HG02763 (cell line): Measurements from ENCODE around the gene EEF1G.
"Not testable (repeated sequence)": the region's sequence is repeated elsewhere in the genome, so short reads cannot be mapped to it uniquely, and the experiment has no call there.

Experiments used
- ATAC-seq: cut with Tn5 transposase; IDR thresholded peaks from one replicate; pipeline ENCODE4 v1.9.1; 2021; ENCODE audit warnings: mild to moderate bottlenecking, moderate library complexity; ENCODE audit not compliant: unreplicated experiment

Gene EEF1G

GRCh38 chr11:62578541-62578940 is 4.8 kb upstream of the EEF1G start:
- ATAC-seq = no peak

DNA sequence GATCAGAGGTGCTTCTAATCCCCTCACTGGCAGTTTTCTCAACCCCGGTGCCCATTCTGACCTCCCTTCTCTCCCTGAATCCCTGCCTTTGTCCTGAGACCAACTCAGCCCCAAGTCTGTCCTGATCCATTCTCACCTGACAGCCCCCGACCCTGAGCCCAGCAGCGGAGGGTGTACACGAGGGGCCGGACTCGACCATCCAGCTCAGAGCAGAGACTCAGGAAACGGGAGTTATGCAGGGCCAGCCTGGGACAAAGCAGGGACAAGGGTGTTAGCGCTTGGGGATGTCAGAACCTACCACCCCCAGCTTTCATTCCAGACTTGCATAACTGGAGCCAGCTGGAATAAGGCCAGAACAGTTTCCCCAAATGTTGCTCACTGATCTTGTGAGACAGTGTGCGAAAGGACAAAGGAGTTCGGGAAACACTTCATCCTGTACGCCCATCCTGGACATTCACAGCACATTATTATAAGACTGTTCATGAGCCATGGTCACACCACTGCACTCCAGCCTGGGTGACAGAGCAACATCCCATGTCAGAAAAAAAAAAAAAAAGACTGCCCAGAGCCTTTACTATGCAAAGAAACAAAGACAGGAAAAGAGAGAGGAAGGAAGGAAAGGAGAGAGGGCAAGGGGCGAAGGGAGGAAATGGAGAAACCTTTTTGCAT is 3.5 kb upstream of the EEF1G start:
- no peak for ATAC-seq

- no peak for ATAC-seq
These were observed 2.1 kb upstream of the EEF1G start for GRCh38 chr11:62575837-62576236.

DNA sequence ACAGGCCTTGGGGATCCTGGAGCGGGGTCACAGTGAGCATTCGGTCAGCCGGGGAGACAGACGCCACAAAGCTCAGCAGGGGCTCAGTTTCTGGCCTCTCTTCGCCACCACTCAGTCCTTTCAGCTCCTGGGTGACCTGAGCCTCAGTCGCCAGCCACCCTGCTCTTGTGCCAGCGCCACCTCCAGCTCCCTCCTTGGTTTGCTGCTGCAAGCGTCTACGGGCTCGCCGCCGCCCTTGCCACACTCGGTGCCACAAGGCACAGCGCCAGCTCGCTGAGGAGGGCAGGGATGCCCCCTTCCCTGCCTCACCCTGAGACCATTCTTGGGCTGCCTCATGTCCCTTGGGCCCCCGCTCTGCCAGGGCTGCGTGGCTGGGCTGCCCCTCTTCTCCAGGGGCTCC is 1.5 kb upstream of the EEF1G start:
- no peak for ATAC-seq

- peak; percentile 3 for ATAC-seq
These were observed 826 bp upstream of the EEF1G start for GRCh38 chr11:62574363-62575071.

GRCh38 chr11:62573006-62573591 is 592 bp downstream of the EEF1G start:
- ATAC-seq = no peak

- ATAC-seq = no peak
These were observed 1.3 kb downstream of the EEF1G start for GRCh38 chr11:62572431-62572830.

- not testable (repeated sequence) for ATAC-seq
These were observed 2.2 kb downstream of the EEF1G start for GRCh38 chr11:62571493-62571892.

GRCh38 chr11:62570903-62571302 is 2.8 kb downstream of the EEF1G start:
- not testable (repeated sequence) for ATAC-seq

DNA sequence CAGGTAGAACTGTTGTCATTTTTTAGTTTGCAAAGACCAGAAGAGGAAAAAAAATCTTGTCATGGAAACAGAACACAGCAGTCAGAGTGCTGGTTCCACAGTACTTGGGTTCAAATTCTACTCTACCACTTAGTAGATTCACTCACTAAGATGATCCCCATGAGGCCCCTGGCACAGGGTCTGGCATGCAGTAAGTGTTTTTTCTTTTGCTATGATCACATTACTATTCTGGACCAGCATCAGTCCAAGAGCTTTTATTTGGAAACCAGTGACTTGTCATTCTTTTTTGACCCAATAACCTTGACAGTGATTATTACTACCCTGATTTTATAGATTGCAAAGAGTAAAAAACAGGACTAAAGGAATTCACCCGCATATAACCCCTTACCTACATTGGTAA is 4.1 kb downstream of the EEF1G start:
- ATAC-seq = no peak

- ATAC-seq = no peak
These were observed 6.6 kb downstream of the EEF1G start for GRCh38 chr11:62567018-62567633.

GRCh38 chr11:62566247-62566646 is 7.4 kb downstream of the EEF1G start:
- no peak for ATAC-seq

- no peak for ATAC-seq
These were observed 8.4 kb downstream of the EEF1G start for GRCh38 chr11:62565100-62565802.

GRCh38 chr11:62561677-62562230 is 11.9 kb downstream of the EEF1G start:
- not testable (repeated sequence) for ATAC-seq

GRCh38 chr11:62560566-62561103 is 13.1 kb downstream of the EEF1G start:
- no peak for ATAC-seq

- not testable (repeated sequence) for ATAC-seq
These were observed 14.1 kb downstream of the EEF1G start for GRCh38 chr11:62559626-62560025.

DNA sequence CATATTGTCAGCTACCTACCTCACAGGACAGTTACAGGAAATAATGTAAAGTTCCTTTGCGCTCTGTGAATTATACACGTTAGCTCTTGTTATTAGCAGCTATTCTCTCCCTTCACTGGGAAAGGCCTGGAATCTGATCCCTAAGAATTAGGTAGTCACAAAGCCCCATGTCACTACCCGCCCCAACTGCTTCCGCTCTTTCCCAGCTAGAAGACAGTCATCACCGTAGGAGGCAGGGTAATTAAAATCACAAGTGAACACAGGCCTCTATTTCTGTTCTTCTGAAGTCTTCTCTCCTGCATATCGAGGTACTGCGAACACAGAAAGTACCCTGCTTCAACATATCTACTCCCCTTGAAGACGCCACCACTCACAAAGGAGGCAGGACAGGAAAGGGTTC is 14.5 kb downstream of the EEF1G start:
- ATAC-seq = no peak

DNA sequence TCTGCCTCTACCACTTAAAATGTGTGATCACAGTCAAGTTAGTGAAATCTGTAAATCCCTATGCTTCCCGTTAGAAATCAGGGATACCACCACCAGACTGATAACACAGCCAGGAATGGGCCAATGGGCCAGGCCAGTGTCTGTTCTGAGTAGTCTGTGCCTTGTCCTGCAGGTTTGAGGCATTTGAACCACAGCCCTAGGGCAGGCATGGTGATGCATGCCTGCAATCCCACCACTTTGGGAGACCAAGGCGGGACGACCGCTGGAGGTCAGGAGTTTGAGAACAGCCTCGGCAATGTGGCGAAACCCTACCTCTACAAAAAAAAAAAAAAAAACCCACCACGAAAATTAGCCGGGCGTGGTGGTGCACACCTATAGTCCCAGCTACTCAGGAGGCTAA is 15.0 kb downstream of the EEF1G start:
- no peak for ATAC-seq

- peak; percentile 11 for ATAC-seq
These were observed 16.6 kb downstream of the EEF1G start for GRCh38 chr11:62556875-62557631.
